DMS153 (cell line): ENCODE measurements around the gene SIL1.
"Not testable (repeated sequence)": the region's sequence is repeated elsewhere in the genome, so short reads cannot be mapped to it uniquely, and the experiment has no call there.

Experiments used
- DNase-seq: peaks from one replicate; lab custom pipeline; 2025; lab: John Stamatoyannopoulos, UW

Gene SIL1

GRCh38 chr5:139023286-139023685 lies 174.9 kb downstream of the SIL1 start:
- no peak for DNase-seq

GRCh38 chr5:139022528-139022927 lies 175.6 kb downstream of the SIL1 start:
- no peak for DNase-seq

- no peak for DNase-seq
Observed at GRCh38 chr5:139021346-139021745, 176.8 kb downstream of the SIL1 start.

DNA sequence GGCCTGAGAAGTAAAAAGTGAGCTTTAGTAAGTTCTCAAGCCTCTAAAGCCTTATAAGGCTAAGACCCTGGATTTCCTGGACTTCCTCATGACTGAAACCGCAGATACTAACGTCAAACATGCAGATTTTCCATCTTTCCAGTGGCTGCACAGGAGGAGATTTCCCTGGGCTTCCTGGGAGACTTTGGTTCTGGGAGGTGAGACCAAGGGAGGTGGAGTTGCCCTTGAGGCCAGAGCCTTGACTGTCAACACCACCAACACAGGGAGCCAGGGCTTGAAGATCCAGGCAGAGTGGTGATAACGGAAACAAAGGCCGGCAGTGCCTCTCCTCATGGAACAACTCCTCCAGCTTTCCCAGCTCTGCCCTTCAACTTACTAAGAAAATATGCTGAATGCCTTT lies 178.3 kb downstream of the SIL1 start:
- no peak for DNase-seq

DNA sequence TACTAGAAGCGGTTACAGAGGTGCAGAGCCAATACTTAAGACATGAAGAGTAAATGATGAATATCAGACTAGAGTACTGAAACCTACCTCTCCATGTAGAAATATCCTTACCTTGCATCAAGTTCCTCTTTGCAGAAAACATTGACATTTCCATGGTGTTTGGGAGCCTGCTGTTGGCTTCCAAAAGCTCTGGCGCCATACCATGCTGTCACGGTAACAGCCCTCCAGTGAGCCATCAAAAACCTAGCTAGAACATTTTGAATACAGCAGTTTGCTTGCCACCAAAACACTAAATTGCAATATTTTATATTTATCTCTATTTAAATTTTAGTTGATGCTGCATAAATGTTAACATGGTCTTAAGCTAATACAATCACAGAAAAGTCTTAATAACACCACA lies 179.0 kb downstream of the SIL1 start:
- no peak for DNase-seq

DNA sequence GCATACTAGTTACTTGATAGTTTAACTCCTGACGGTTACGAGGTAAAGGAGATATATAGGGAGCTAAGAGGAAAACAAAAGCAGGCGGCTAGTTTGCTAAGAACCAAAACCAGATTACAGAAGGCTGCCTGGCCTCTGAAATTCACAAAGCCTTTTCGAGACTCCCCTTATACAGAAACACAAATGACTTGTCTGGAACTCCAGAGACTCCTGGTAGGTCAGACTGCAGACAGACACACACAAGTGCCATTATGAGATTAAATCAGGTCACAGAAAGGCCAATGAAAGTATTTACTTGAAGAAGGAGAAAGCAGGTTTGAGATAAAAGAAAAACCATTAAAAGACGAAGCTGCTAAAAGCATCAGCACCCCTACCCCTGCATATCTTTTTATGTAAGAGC lies 180.5 kb downstream of the SIL1 start:
- DNase-seq: no peak

GRCh38 chr5:139016186-139016585 lies 182.0 kb downstream of the SIL1 start:
- DNase-seq: no peak

DNA sequence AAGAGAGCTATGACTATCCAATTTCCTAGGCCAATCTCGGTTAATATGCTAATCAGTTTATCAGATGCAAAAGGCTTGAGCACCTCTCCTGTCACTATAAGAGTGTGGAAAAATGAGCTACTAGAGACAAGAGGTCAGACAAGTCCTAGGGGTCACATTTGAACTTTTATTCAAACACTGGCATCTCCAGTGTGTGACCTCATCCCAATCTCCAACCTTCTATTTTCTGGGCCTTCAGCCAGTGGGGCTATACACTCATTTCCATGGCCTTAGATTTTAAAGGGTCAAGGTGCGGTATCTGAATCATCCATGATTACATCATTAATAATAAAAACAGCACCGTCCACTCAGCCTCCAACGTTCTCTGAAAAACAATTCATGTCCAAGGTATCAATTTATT lies 183.4 kb downstream of the SIL1 start:
- no peak for DNase-seq

- no peak for DNase-seq
Observed at GRCh38 chr5:139012176-139012575, 186.0 kb downstream of the SIL1 start.

DNA sequence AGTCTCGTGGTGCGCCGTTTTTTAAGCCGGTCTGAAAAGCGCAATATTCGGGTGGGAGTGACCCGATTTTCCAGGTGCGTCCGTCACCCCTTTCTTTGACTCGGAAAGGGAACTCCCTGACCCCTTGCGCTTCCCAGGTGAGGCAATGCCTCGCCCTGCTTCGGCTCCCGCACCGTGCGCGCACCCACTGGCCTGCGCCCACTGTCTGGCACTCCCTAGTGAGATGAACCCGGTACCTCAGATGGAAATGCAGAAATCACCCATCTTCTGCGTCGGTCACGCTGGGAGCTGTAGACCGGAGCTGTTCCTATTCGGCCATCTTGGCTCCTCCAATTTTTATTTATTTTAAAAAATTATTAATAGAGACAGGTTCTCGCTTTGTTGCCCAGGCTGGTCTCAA lies 187.0 kb downstream of the SIL1 start:
- DNase-seq: not testable (repeated sequence)

DNA sequence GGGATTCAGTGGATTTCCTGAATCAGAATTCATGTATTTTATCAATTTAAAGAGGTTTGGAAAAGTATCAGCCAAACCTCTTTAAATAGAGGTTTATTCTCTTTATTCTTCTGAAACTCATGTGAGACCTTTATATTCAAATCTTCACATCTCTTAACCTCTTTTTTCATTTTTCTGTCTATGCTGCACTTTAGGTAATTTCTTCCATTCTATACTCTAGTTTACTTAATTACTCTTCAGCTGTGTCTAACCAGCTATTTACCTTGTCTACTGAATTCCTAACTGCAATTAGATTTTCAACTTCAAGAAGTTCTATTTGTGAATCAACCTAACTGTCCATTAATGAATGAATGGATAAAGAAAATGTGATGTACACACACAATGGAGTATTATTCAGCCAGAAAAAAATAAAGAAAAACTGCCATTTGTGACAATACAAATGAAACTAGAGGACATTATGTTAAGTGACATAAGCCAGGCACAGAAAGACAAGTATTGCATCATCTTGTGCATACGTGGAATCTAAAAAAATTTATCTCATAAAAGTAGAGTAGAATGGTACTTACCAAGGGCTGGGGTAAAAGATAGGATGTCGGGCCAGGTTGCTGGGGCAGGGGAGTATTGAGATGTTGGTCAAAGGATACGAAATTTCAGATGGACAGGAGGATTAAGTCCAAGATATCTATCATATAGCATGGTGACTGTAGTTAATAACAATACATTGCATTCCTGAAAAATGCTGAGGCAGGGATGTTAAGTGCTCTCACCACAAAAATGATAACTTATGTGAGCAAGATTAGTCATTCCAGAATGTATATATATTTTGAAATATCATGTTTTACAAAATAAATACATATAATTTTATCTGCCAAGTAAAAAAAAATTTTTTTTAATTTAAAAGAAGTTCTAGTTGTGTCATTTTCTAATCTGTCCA lies 193.5 kb downstream of the SIL1 start:
- DNase-seq: no peak

- no peak for DNase-seq
Observed at GRCh38 chr5:138999674-139000073, 198.5 kb downstream of the SIL1 start.

GRCh38 chr5:138998521-138998920 lies 199.6 kb downstream of the SIL1 start:
- no peak for DNase-seq

- DNase-seq: no peak
Observed at GRCh38 chr5:138996120-138996519, 202.0 kb downstream of the SIL1 start.

- DNase-seq: no peak
Observed at GRCh38 chr5:138990986-138991590, 207.1 kb downstream of the SIL1 start.

DNA sequence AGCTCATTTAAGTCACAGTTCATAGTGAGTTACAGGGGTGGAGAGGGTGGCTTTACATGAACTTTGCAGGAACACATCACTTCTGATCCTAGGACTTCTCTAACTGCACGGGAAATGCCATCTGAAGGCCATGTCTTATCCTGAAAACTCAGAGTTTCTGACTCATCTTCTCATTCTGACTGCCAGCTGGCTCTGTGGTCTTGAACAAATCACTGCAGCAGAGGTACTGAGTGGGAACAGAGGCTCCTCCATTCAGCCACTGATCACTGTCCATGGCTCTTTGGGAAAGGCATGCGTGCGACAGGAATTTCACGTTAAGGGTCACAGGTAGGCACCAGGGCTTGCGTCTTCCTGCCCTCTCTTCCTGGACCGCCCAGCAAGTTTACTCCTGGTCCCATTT lies 208.4 kb downstream of the SIL1 start:
- no peak for DNase-seq

GRCh38 chr5:138986186-138986800 lies 211.9 kb downstream of the SIL1 start:
- no peak for DNase-seq

DNA sequence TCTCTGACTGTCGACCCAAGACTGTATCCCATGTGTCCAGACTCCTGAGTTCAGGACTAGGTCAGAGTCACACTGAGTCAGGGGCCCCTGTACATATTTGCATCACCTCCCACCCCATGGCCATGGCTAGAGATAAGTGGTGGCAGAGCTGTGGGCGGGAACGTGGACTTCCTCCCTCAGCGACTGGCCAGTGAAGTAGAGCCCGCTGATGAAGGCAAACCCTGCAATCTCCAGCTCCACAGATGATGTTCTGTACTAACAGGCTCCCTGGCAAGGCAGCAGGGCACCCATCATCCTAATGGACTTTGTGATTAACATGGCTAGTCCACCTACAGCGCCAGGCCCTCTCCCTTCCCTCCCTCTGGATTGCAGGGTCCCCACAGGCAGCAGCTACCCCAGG lies 212.5 kb downstream of the SIL1 start:
- no peak for DNase-seq

DNA sequence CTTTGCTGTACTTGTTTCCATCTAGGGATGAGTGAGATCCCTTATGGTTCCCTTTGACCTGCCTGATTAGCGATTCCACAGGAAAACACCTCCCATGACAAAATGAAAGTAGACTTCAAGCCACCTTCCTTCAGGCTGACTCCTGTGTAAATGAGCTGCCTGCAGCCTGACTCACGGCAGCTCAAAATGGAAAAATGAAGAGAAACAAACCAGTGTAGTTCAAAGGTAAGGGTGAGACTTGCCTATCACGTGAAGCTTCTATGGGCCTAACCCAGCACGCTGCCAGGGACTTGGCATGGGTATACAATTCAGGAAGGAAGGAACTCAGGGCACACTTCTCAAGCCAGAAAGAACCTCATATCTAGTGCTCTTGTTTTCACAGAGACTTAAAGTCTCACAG lies 212.9 kb downstream of the SIL1 start:
- no peak for DNase-seq

DNA sequence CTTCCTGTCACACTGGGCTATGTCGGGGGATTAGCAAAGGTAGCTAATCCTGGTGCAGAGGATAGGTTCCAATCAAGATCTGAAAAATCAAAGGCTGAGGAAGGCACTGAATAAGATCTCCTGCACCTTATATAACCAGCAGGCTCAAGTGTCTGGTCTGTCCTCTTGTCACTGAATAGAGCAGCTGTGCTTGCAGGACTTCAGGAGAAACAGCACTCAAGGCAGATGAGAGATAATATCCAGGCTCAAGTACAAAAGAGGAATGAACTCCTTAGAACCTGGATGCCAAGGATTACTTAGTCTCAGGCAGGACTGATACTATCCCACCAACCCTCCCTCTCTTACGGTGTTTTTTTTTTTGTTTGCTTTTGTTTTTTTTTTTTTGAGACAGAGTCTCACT lies 214.2 kb downstream of the SIL1 start:
- DNase-seq: no peak

DNA sequence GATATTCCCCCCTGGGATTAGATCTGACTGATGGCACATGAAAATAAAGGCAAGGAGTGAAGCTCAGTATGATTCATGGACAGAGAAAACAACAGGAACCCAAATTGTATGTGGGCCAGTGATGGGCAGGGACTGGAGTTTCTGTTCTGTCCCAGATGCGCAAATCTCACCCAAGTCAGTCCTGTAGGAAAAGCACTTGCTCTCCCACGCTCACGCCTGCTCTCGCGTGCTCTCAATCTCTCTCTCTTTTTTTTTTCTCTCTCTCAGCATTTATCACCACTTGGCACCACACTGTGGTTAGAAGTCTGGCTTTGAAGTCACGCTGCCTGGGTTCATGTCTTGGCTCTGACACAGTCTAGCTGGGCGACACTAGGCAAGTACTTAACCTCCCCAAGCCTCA lies 216.6 kb downstream of the SIL1 start:
- DNase-seq: no peak

- no peak for DNase-seq
Observed at GRCh38 chr5:138981131-138981530, 217.0 kb downstream of the SIL1 start.

DNA sequence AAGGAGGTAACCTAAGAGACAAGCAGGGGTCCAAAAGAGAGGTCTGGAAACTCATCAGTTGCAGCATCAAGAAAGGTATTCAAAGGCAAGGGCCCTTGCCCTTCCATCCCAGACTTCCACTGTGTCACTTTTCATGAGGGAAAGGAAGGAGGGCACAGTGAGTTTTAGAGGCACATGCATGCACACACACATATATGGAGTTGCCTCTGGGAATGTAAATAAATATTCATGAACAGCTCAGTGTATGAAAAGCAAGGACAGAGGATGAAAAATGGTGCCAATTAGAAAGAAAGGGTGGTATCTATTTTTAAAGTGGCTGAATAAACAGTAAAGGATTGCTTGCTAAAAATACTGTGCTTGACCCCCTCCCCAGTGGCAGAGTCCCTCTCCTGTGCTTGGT lies 217.7 kb downstream of the SIL1 start:
- no peak for DNase-seq
